ENCODE results near the gene CYFIP1.

- no peak for TF ChIP-seq POLR2A (IDR thresholded peaks at IDR 0.05; ENCODE audit: control extremely low read depth in 1 of 2, low read depth in 2 of 2, low read length in 2 of 2)
- TF ChIP-seq HDAC2 (IDR thresholded peaks at IDR 0.05; ENCODE audit: borderline replicate concordance in 1 of 2, low read depth in 2 of 2, low read length in 2 of 2): no peak
- no peak for TF ChIP-seq SIN3A (conservative IDR thresholded peaks at IDR 0.05 in 1 of 2, IDR thresholded peaks at IDR 0.05 in 1 of 2; ENCODE audit: low read depth in 1 of 2, low read length in 2 of 2)
These were observed 1.1 kb upstream of the CYFIP1 start for GRCh38 chr15:22981051-22981840.

All from H1 (cell line).